ENCODE measurements around the gene IL1RL2.

The IL1RL2 gene

GRCh38 chr2:102269200-102269524, 82.3 kb downstream of the IL1RL2 start:
- DNase-seq, result no peak

- no peak for DNase-seq
Observed at GRCh38 chr2:102271844-102272243, 85.0 kb downstream of the IL1RL2 start.

GRCh38 chr2:102273619-102274211, 86.9 kb downstream of the IL1RL2 start:
- DNase-seq, result no peak

GRCh38 chr2:102276549-102277201, 89.9 kb downstream of the IL1RL2 start:
- no peak for DNase-seq

GRCh38 chr2:102277202-102277700, 90.4 kb downstream of the IL1RL2 start:
- no peak for DNase-seq

GRCh38 chr2:102278720-102279390, 92.0 kb downstream of the IL1RL2 start:
- DNase-seq, result no peak

- DNase-seq, result no peak
Observed at GRCh38 chr2:102279391-102279735, 92.5 kb downstream of the IL1RL2 start.

GRCh38 chr2:102282678-102283091, 95.9 kb downstream of the IL1RL2 start:
- DNase-seq, result no peak

- DNase-seq, result no peak
Observed at GRCh38 chr2:102283996-102284395, 97.2 kb downstream of the IL1RL2 start.

GRCh38 chr2:102284611-102285010, 97.8 kb downstream of the IL1RL2 start:
- DNase-seq, result no peak

- no peak for DNase-seq
Observed at GRCh38 chr2:102285368-102285767, 98.5 kb downstream of the IL1RL2 start.

GRCh38 chr2:102286041-102286440, 99.2 kb downstream of the IL1RL2 start:
- DNase-seq, result no peak

GRCh38 chr2:102289129-102289528, 102.3 kb downstream of the IL1RL2 start:
- DNase-seq, result no peak
